Motor neuron (in vitro differentiated cells): Measurements from ENCODE around the gene C4orf17. TPM values are rescaled to one million over a fixed set of nuclear protein-coding genes. Genes with fewer than 3 reads are reported as not detected.

Experiments
- ATAC-seq, 8 experiments: fragments of 200-7000 bp; cut with Tn5 transposase; replicated peaks in 6 of 8; 2 replicates each; pipeline ENCODE4 v1.8.0; 2021; ENCODE audit warnings: mild to moderate bottlenecking in 8 of 8, moderate library complexity in 8 of 8
- H3K27ac ChIP-seq, 2 donors: fragments of 250-450 bp; sonication (Bioruptor Pico); 2 replicates each; pipeline ENCODE4 v1.9.0; 2021; ENCODE audit warnings: antibody characterized with exemption in 2 of 2, mild to moderate bottlenecking in 2 of 2, moderate library complexity in 1 of 2
- H3K4me1 ChIP-seq, 2 donors: fragments of 250-450 bp; sonication (Bioruptor Pico); replicated peaks in 1 of 2; 2 replicates each; pipeline ENCODE4 v1.6.1; 2021; ENCODE audit warnings: antibody characterized with exemption in 2 of 2, mild to moderate bottlenecking in 2 of 2, moderate library complexity in 1 of 2
- H3K4me3 ChIP-seq, 5 donors: fragments of 250-450 bp; sonication (Bioruptor Pico); 2 replicates each; pipeline ENCODE4 v1.9.0; 2021; ENCODE audit warnings: antibody characterized with exemption in 5 of 5, mild to moderate bottlenecking in 5 of 5, moderate library complexity in 4 of 5
- WGBS, 10 experiments: fragments of 450-650 bp; shearing (Covaris generic); methylation state at CpG; one replicate each; pipeline ENCODE4 v1.0.0; 2022; 5-methylcytosine and 5-hydroxymethylcytosine counted together
- in situ Hi-C, 9 experiments: fragments of 400-800 bp; cut with MboI; loops; one replicate each; pipeline ENCODE4 v1.15.0; 2021; ENCODE audit warnings: low sequenced_read_pairs in 9 of 9, low pct_unique_long_range_greater_than_20kb in 2 of 9; ENCODE audit not compliant: unreplicated experiment in 9 of 9
- total RNA-seq, 8 experiments: library from RNA; unstranded; fragments of 300-600 nt; gene quantifications; 2 replicates each; pipeline versions ENCODE4 v1.2.3 to v1.2.4, GENCODE V29; 2022

The C4orf17 gene
- total RNA-seq, 8 experiments from 2014 or later, result 0.05 to 0.27 (median 0.21) TPM; not detected in 4

- in situ Hi-C loops, result no loop called here
- ATAC-seq, result no peak
- H3K4me3 ChIP-seq, result no peak overlapping the region
- H3K27ac ChIP-seq, result no peak overlapping the region
- H3K4me1 ChIP-seq, result no peaks in the 10 kb centered on the region
- WGBS, 10 experiments, result 0 to 100% (median 63%) methylated on average over 1 of the region's 1 CpG; no CpG with 5 or more reads in 3 of the 10 experiments
Observed at GRCh38 chr4:99587803-99588202, 77.0 kb downstream of the C4orf17 start.

DNA sequence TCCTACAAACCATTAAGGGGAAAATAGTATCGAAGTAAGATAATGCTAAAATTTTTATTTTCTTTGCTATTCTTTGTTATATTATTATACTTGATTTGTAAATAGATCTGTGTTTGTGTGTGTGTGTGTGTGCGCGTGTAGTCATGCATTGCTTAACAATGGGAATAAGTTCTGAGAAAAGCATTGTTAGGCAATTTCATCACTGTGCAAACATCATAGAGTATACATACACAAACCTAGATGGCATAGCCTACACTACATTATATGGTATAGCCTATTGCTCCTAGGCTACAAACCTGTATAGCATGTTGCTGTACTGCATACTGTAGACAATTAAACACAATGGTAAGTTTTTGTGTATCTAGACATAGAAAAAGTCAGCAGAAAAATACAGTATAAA is 80.9 kb downstream of the C4orf17 start:
- Histone ChIP-seq H3K4me1 (no peaks in the 10 kb centered on the region), H3K4me3 (no peak overlapping the region), H3K27ac (no peak overlapping the region)
- ATAC-seq, result no peak
- WGBS, 10 experiments, result 20 to 100% (median 91%) methylated on average over 1 to 3 of the region's 3 CpGs; no CpG with 5 or more reads in 1 of the 10 experiments
- in situ Hi-C loops, result no loop called here

Other genes with a start within 250 kb of the C4orf17 start
- under 1 TPM in 2 of 8 experiments, not detected in 6; 0.20 to 1.00 TPM for gene ADH1A, start 220.0 kb upstream of the C4orf17 start, total RNA-seq
- under 1 TPM in 7 of 8 experiments, not detected in 1; 0.10 to 1.00 (median 0.28) TPM for gene ADH1B, start 189.6 kb upstream of the C4orf17 start, total RNA-seq
- under 1 TPM in 5 of 8 experiments, not detected in 3; 0.47 to 1.00 (median 0.55) TPM for gene ADH1C, start 158.3 kb upstream of the C4orf17 start, total RNA-seq
- 1 to 10 TPM in 1 of 8 experiments, under 1 TPM in 2, not detected in 5; 0.09 to 3.0 (median 0.29) TPM for gene ADH7, start 75.7 kb upstream of the C4orf17 start, total RNA-seq
- 10 to 100 TPM in 6 of 8 experiments, 1 to 10 TPM in 2; 7.3 to 15.9 (median 11.7) TPM for gene TRMT10A, start 53.0 kb downstream of the C4orf17 start, total RNA-seq
- 1 to 10 TPM in 5 of 8 experiments, under 1 TPM in 2, not detected in 1; 0.20 to 2.5 (median 1.7) TPM for gene MTTP, start 63.8 kb downstream of the C4orf17 start, total RNA-seq
- under 1 TPM; under 0.01 to 0.57 (median 0.18) TPM for gene C4orf54, start 146.8 kb downstream of the C4orf17 start, total RNA-seq